ENCODE data around the gene GULP1. TPM values are rescaled to one million over a fixed set of nuclear protein-coding genes. Genes with fewer than 3 reads are reported as not detected.

The GULP1 gene
- polyA plus RNA-seq, 1 donor (not counting 4 experiments of a cell fraction or from before 2014, with no cell fraction given) = 11.7 TPM

GRCh38 chr2:188610050-188610444, 318.4 kb downstream of the GULP1 start:
- H3K4me2 ChIP-seq (ENCODE audit: control insufficient read depth, extremely low read depth, insufficient read depth, low read depth, low read length) = no peak overlapping the region
- dilution Hi-C loops (cut with MboI; ENCODE audit: extremely low pct_ligation_motif_present, low sequenced_read_pairs) = no loop called here
- no peaks in the 10 kb centered on the region for H3K36me3 ChIP-seq (ENCODE audit: control insufficient read depth in 2 of 2, extremely low read depth in 1 of 2, insufficient read depth in 2 of 2, low read length in 2 of 2)
- H3K79me2 ChIP-seq (ENCODE audit: control insufficient read depth, insufficient read depth, low read length) = no peaks in the 10 kb centered on the region
- FAIRE-seq (no peak), DNase-seq (ENCODE audit: low read depth, low spot score) (no peak)
- H4K20me1 ChIP-seq (ENCODE audit: control insufficient read depth, extremely low read depth, insufficient read depth, low read length) = no peaks in the 10 kb centered on the region
- no peak overlapping the region for H3K27ac ChIP-seq (ENCODE audit: control insufficient read depth, insufficient read depth, low read length)
- H3K4me3 ChIP-seq (ENCODE audit: control insufficient read depth in 2 of 3, extremely low read depth in 1 of 3, insufficient read depth in 2 of 3, low read depth in 1 of 3, low read length in 3 of 3) = no peak overlapping the region
- no peaks in the 10 kb centered on the region for H3K9me3 ChIP-seq (ENCODE audit: control insufficient read depth, low read depth, low read length)
- H2AFZ ChIP-seq (ENCODE audit: control insufficient read depth, low read length) = no peak overlapping the region
- no peak for TF ChIP-seq EZH2 (IDR thresholded peaks at IDR 0.05; ENCODE audit: low read length)
- TF ChIP-seq, protein P1, sequence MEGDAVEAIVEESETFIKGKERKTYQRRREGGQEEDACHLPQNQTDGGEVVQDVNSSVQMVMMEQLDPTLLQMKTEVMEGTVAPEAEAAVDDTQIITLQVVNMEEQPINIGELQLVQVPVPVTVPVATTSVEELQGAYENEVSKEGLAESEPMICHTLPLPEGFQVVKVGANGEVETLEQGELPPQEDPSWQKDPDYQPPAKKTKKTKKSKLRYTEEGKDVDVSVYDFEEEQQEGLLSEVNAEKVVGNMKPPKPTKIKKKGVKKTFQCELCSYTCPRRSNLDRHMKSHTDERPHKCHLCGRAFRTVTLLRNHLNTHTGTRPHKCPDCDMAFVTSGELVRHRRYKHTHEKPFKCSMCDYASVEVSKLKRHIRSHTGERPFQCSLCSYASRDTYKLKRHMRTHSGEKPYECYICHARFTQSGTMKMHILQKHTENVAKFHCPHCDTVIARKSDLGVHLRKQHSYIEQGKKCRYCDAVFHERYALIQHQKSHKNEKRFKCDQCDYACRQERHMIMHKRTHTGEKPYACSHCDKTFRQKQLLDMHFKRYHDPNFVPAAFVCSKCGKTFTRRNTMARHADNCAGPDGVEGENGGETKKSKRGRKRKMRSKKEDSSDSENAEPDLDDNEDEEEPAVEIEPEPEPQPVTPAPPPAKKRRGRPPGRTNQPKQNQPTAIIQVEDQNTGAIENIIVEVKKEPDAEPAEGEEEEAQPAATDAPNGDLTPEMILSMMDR (optimal IDR thresholded peaks at IDR 0.05 in 1 of 3, IDR thresholded peaks at IDR 0.05 in 1 of 3, conservative IDR thresholded peaks at IDR 0.05 in 1 of 3; ENCODE audit: extremely low read depth in 1 of 3, insufficient read depth in 2 of 3, low read length in 3 of 3) = no peak
- H3K4me1 ChIP-seq (ENCODE audit: control insufficient read depth, extremely low read depth, insufficient read depth, low read length) = no peaks in the 10 kb centered on the region
- no peak overlapping the region for H3K9ac ChIP-seq (ENCODE audit: control insufficient read depth, extremely low read depth, insufficient read depth, low read length)
- H3K9me1 ChIP-seq (ENCODE audit: control insufficient read depth, extremely low read depth, insufficient read depth, low read length) = no peaks in the 10 kb centered on the region
- H3K27me3 ChIP-seq (ENCODE audit: control insufficient read depth, extremely low read depth, insufficient read depth, low read length) = no peaks in the 10 kb centered on the region

- Histone ChIP-seq H3K27me3 (ENCODE audit: control insufficient read depth, extremely low read depth, insufficient read depth, low read length) (no peaks in the 10 kb centered on the region), H3K27ac (ENCODE audit: control insufficient read depth, insufficient read depth, low read length) (no peak overlapping the region), H3K9ac (ENCODE audit: control insufficient read depth, extremely low read depth, insufficient read depth, low read length) (no peak overlapping the region), H3K4me1 (ENCODE audit: control insufficient read depth, extremely low read depth, insufficient read depth, low read length) (no peaks in the 10 kb centered on the region), H3K4me3 (ENCODE audit: control insufficient read depth in 2 of 3, extremely low read depth in 1 of 3, insufficient read depth in 2 of 3, low read depth in 1 of 3, low read length in 3 of 3) (no peak overlapping the region), H2AFZ (ENCODE audit: control insufficient read depth, low read length) (no peak overlapping the region), H3K9me3 (ENCODE audit: control insufficient read depth, low read depth, low read length) (no peaks in the 10 kb centered on the region), H4K20me1 (ENCODE audit: control insufficient read depth, extremely low read depth, insufficient read depth, low read length) (no peaks in the 10 kb centered on the region), H3K4me2 (ENCODE audit: control insufficient read depth, extremely low read depth, insufficient read depth, low read depth, low read length) (no peak overlapping the region), H3K36me3 (ENCODE audit: control insufficient read depth in 2 of 2, extremely low read depth in 1 of 2, insufficient read depth in 2 of 2, low read length in 2 of 2) (no peaks in the 10 kb centered on the region), H3K79me2 (ENCODE audit: control insufficient read depth, insufficient read depth, low read length) (no peaks in the 10 kb centered on the region), H3K9me1 (ENCODE audit: control insufficient read depth, extremely low read depth, insufficient read depth, low read length) (no peaks in the 10 kb centered on the region)
- FAIRE-seq (no peak), DNase-seq (ENCODE audit: low read depth, low spot score) (no peak)
- TF ChIP-seq, protein P1 (optimal IDR thresholded peaks at IDR 0.05 in 1 of 3, IDR thresholded peaks at IDR 0.05 in 1 of 3, conservative IDR thresholded peaks at IDR 0.05 in 1 of 3; ENCODE audit: extremely low read depth in 1 of 3, insufficient read depth in 2 of 3, low read length in 3 of 3) = no peak
- no peak for TF ChIP-seq EZH2 (IDR thresholded peaks at IDR 0.05; ENCODE audit: low read length)
- dilution Hi-C loops (cut with MboI; ENCODE audit: extremely low pct_ligation_motif_present, low sequenced_read_pairs) = no loop called here
These were observed 319.2 kb downstream of the GULP1 start for GRCh38 chr2:188610827-188611226.
